ES-I3 (cell line): ENCODE results near the gene MAGEE2.
"Not testable (repeated sequence)": the region's sequence is repeated elsewhere in the genome, so short reads cannot be mapped to it uniquely, and the experiment has no call there.

Experiments
- H3K36me3 ChIP-seq: 2 replicates; pipeline ENCODE4 v1.6.1; 2013; ENCODE audit warnings: mild to moderate bottlenecking, low read length, control low read depth, moderate library complexity; ENCODE audit not compliant: insufficient read depth
- H3K4me1 ChIP-seq: 2 replicates; pipeline ENCODE4 v1.6.1; 2013; ENCODE audit warnings: mild to moderate bottlenecking, control low read depth, low read length; ENCODE audit not compliant: insufficient read depth
- H3K9ac ChIP-seq: 2 replicates; pipeline ENCODE4 v1.6.1; 2013; ENCODE audit warnings: low read depth, mild to moderate bottlenecking, low read length, moderate library complexity
- H3K9me3 ChIP-seq: 2 replicates; pipeline ENCODE4 v1.6.1; 2013; ENCODE audit warnings: mild to moderate bottlenecking, low read length, moderate library complexity; ENCODE audit not compliant: control insufficient read depth, insufficient read depth

MAGEE2 gene

DNA sequence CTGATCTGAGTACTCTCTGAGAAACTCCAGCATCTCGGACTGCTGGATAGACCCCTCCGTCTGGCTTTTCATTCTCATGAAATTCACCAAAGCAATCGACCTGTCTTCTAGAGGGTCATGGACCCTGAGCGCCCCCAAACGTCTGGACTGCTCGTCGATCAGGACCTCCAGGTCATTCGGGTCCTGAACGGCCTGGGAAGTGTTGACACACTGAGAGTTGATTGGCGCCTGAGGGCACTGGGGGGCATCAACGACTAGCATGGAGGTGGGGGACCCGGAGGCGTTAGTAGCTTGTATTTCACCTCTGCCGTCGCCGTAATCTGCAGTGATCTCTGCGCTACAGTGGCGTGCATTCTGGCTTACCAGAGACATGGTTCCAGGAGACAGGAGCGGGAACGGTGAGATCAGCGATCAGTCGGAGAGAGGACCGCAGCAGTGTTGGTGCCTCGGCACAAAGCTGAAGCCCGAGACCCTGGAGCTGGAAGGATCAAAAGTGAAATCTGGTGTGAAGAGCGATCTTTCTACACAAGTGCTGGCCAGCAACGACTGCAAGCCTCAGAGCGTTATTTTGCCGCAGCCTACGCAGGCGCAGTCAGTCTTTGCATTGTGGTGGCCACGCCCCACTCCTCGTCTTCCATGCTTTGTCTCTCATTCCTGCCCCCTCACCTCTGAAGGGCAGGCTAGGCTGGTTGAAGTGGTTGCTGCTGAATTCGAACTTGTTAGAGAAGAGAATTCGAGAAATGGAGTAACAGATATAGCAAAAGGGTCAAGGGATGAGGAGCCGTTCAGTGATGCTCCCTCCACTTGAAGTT, at the start of gene MAGEE2:
TSS of gene MAGEE2 (minus strand) at position 575 of the 812 bp plus-strand sequence. CDS start at position 372, 203 bp downstream.
- no peak within 1 kb of the TSS for H3K9ac ChIP-seq
- no peaks in the 10 kb centered on the region for H3K36me3 ChIP-seq
- no peaks in the 10 kb centered on the region; the same call in 1 of the 2 replicates for H3K9me3 ChIP-seq
- H3K4me1 ChIP-seq: no peaks in the 10 kb centered on the region

DNA sequence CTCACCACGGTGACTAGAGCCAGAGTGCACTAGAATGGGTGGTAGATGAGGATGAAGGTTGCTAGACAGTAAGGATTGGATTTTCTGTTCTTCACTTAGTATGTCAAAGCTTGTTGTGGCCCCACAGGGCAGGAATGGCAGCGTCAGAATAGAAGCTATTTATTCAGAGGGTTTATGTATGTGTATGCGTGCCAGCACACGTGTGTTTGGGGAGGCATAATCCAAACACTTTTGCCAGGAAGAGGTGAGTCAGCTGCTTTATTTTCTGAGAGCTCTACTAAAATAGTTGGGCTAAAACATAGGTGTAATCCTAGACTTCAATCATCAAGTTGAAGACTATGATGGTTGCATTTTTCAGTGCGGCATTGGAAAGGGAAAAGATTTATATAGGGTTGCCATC, 1.2 kb upstream of the MAGEE2 start:
- H3K36me3 ChIP-seq: no peaks in the 10 kb centered on the region
- no peak overlapping the region for H3K9ac ChIP-seq
- no peaks in the 10 kb centered on the region; the same call in 1 of the 2 replicates for H3K9me3 ChIP-seq
- H3K4me1 ChIP-seq: no peaks in the 10 kb centered on the region

DNA sequence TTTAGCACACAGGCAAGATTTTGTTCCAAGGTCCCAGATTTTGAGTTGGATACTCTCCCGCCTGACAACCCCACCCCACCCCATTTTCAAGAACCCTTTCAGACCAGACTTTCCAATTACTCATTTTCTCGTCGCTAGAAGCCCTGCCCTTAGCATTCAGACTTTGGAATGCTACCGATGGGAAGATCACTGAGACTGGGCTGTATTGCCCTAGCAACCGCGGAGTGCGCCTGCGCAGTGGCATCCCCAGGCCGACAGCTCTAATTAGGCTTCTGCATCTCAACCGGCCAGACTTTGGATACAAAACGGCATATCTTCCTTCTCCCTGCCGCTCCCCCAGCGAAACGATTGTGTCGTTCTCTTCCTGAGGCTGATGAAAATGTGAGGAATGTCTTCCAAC, 3.4 kb downstream of the MAGEE2 start:
- H3K36me3 ChIP-seq: no peaks in the 10 kb centered on the region
- no peaks in the 10 kb centered on the region for H3K4me1 ChIP-seq
- H3K9ac ChIP-seq: no peak overlapping the region
- no peaks in the 10 kb centered on the region for H3K9me3 ChIP-seq

- not testable (repeated sequence) for H3K36me3 ChIP-seq, H3K9ac ChIP-seq, H3K9me3 ChIP-seq, H3K4me1 ChIP-seq
Observed at GRCh38 chrX:75768063-75768462, 17.0 kb downstream of the MAGEE2 start.

DNA sequence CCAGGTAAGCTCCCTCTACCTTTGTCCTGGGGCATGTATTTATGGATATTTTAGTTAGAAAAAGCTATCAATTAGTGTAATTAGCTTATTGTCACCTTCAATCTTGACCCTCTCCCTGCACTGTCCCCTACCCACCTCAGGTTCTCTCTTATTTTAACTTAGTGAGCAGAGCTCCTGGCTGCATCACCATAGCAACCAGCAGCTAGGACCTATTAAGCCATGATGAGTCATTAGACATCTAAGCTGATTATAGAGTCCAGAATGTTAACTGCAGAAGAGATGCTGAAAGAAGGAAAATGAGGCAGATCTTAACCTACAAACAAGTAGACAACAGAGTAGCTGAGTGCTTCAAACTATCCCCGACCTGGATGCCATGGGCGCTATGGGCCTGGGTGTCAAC, 36.6 kb downstream of the MAGEE2 start:
- Histone ChIP-seq H3K9me3 (no peaks in the 10 kb centered on the region; the same call in 1 of the 2 replicates), H3K36me3 (no peaks in the 10 kb centered on the region), H3K9ac (no peak overlapping the region), H3K4me1 (no peaks in the 10 kb centered on the region)

- H3K9me3 ChIP-seq: no peaks in the 10 kb centered on the region; the same call in 1 of the 2 replicates
- no peak overlapping the region for H3K9ac ChIP-seq
- H3K36me3 ChIP-seq: no peaks in the 10 kb centered on the region
- no peaks in the 10 kb centered on the region for H3K4me1 ChIP-seq
Observed at GRCh38 chrX:75746891-75747639, 38.0 kb downstream of the MAGEE2 start.
